HEK293 (cell line): Measurements from ENCODE around the gene ZNF692.

Source experiments
- CTCF ChIA-PET: fragments of 350-600 bp; formaldehyde crosslinking; extraction: SDS; loops from one replicate; lab custom pipeline; 2021; ENCODE audit warnings: antibody characterized with exemption; lab: Yijun Ruan, JAX
- POLR2A ChIA-PET: fragments of 300-600 bp; formaldehyde crosslinking; extraction: SDS; loops from one replicate; lab custom pipeline; 2020; ENCODE audit warnings: antibody characterized with exemption, inconsistent platforms; lab: Yijun Ruan, JAX
- H3K27ac ChIP-seq: fragments of 200-500 bp; sonication (Bioruptor generic); 2 replicates; pipeline ENCODE4 v1.5.1; 2014; ENCODE audit warnings: low read depth, low read length, control low read depth, inconsistent platforms; ENCODE audit errors: extremely low read depth
- H3K36me3 ChIP-seq, 2 experiments: fragments of 200-500 bp in 1 of 2; sonication (Bioruptor generic) in 1 of 2; 1 replicate in 1 of 2; 2 replicates in 1 of 2; pipeline ENCODE4 v1.5.1; 2014 to 2017; ENCODE audit warnings: inconsistent platforms in 2 of 2, low read length in 2 of 2; ENCODE audit not compliant: control insufficient read depth in 2 of 2, insufficient read depth in 1 of 2
- H3K4me1 ChIP-seq: fragments of 200-500 bp; sonication (Bioruptor generic); 2 replicates; pipeline ENCODE4 v1.5.1; 2014; ENCODE audit warnings: mild to moderate bottlenecking, low read length, inconsistent platforms; ENCODE audit not compliant: control insufficient read depth, insufficient read depth
- H3K4me3 ChIP-seq: 2 replicates; pipeline ENCODE4 v1.5.1; 2011; ENCODE audit warnings: low read depth, mild to moderate bottlenecking, control low read depth, low read length, moderate library complexity
- H3K9me3 ChIP-seq: fragments of 200-500 bp; sonication (Bioruptor generic); 2 replicates; pipeline ENCODE4 v1.5.1; 2014; ENCODE audit warnings: low read depth, low read length, inconsistent platforms; ENCODE audit not compliant: control insufficient read depth, insufficient read depth
- FEZF1 ChIP-seq: fragments of 450-650 bp; formaldehyde crosslinking; IDR thresholded peaks from 2 replicates; pipeline ENCODE4 v1.5.1; 2016; ENCODE audit warnings: missing biosample characterization, missing genetic modification characterization
- KLF8 ChIP-seq: fragments of 450-650 bp; formaldehyde crosslinking; IDR thresholded peaks from 2 replicates; pipeline ENCODE4 v1.5.1; 2016; ENCODE audit warnings: missing biosample characterization, missing genetic modification characterization
- SP2 ChIP-seq: fragments of 450-650 bp; formaldehyde crosslinking; IDR thresholded peaks from 2 replicates; pipeline ENCODE4 v1.5.1; 2016; ENCODE audit warnings: missing biosample characterization, missing genetic modification characterization
- ZBTB10 ChIP-seq: fragments of 450-650 bp; formaldehyde crosslinking; IDR thresholded peaks from 2 replicates; pipeline ENCODE4 v1.5.1; 2016; ENCODE audit warnings: missing biosample characterization, missing genetic modification characterization
- ZEB2 ChIP-seq: fragments of 450-650 bp; formaldehyde crosslinking; IDR thresholded peaks from 2 replicates; pipeline ENCODE4 v1.5.1; 2016; ENCODE audit warnings: missing biosample characterization, missing genetic modification characterization
- ZNF112 ChIP-seq: fragments of 450-650 bp; formaldehyde crosslinking; IDR thresholded peaks from 2 replicates; pipeline ENCODE4 v1.5.0; 2017; ENCODE audit warnings: missing biosample characterization, missing genetic modification characterization
- ZNF324 ChIP-seq: fragments of 450-650 bp; formaldehyde crosslinking; IDR thresholded peaks from 2 replicates; pipeline ENCODE4 v1.5.1; 2016; ENCODE audit warnings: missing biosample characterization, missing genetic modification characterization
- ZNF423 ChIP-seq: fragments of 450-650 bp; formaldehyde crosslinking; IDR thresholded peaks from 2 replicates; pipeline ENCODE4 v1.5.1; 2016; ENCODE audit warnings: missing biosample characterization, missing genetic modification characterization
- ZNF510 ChIP-seq: fragments of 450-650 bp; formaldehyde crosslinking; IDR thresholded peaks from 2 replicates; pipeline ENCODE4 v1.5.1; 2018; ENCODE audit warnings: mild to moderate bottlenecking, missing genetic modification characterization, missing biosample characterization; ENCODE audit not compliant: insufficient replicate concordance
- ZNF677 ChIP-seq: fragments of 450-650 bp; IDR thresholded peaks from 2 replicates; pipeline ENCODE4 v1.5.0; 2018; ENCODE audit warnings: missing biosample characterization, mild to moderate bottlenecking, missing genetic modification characterization, moderate library complexity
- ZNF701 ChIP-seq: fragments of 450-650 bp; formaldehyde crosslinking; IDR thresholded peaks from 2 replicates; pipeline ENCODE4 v1.5.1; 2016; ENCODE audit warnings: missing biosample characterization, missing genetic modification characterization
- ZNF704 ChIP-seq: fragments of 450-650 bp; formaldehyde crosslinking; IDR thresholded peaks from 2 replicates; pipeline ENCODE4 v1.5.1; 2016; ENCODE audit warnings: missing biosample characterization, missing genetic modification characterization
- ZNF707 ChIP-seq: fragments of 450-650 bp; formaldehyde crosslinking; IDR thresholded peaks from 2 replicates; pipeline ENCODE4 v1.5.1; 2016; ENCODE audit warnings: missing biosample characterization, missing genetic modification characterization
- ZNF747 ChIP-seq: fragments of 450-650 bp; formaldehyde crosslinking; IDR thresholded peaks from 2 replicates; pipeline ENCODE4 v1.5.1; 2016; ENCODE audit warnings: missing biosample characterization, missing genetic modification characterization
- ZNF830 ChIP-seq: fragments of 450-650 bp; IDR thresholded peaks from 2 replicates; pipeline ENCODE4 v1.5.0; 2018; ENCODE audit warnings: missing biosample characterization, missing genetic modification characterization, low read depth, mild to moderate bottlenecking, moderate library complexity
- TF ChIP-seq, protein P1 (sequence below): fragments of 450-650 bp; formaldehyde crosslinking; IDR thresholded peaks from 2 replicates; pipeline ENCODE4 v1.5.1; 2017; ENCODE audit warnings: missing biosample characterization, mild to moderate bottlenecking, missing genetic modification characterization, moderate library complexity
- TF ChIP-seq, protein P2 (sequence below): fragments of 450-650 bp; formaldehyde crosslinking; IDR thresholded peaks from 2 replicates; pipeline ENCODE4 v1.5.1; 2016; ENCODE audit warnings: missing biosample characterization, missing genetic modification characterization
- TF ChIP-seq, protein P3 (sequence below): fragments of 450-650 bp; formaldehyde crosslinking; IDR thresholded peaks from 2 replicates; pipeline ENCODE4 v1.5.1; 2016; ENCODE audit warnings: missing biosample characterization, missing genetic modification characterization

ZNF692 gene

DNA sequence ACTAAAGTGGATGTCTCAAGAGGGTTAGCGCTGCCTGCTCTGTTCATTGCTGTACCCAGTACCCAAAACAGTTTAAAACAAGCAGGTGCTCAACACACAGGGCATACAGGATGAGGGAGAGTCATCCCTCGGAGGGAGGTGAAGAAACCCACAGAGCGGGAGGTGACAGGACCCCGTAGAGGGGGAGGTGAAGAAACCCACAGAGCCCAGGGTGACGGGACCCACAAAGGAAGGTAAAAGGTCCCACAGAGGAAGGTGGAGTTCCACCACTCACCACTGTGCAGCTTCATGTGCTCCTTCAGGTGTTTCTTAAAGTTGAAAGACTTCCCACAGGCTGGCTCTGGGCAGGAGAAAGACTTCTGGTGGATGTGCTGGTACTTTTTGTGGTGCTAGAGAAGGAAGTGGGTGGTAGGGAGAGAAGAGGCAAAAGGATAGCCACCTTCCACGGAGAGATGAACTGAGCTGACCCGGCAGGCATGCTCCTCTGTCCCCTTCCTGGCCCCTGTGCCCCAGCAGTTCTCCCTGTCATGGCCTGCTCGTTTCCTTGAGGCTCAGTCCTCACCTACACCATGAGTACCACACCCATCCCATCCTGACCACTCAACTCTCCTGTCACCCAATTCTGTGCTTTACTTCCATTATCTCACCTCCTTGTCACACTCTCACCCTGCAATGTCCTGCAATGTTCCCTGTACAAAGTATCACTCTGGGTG is 5.1 kb downstream of the ZNF692 start:
- Histone ChIP-seq H3K27ac (no peak overlapping the region), H3K36me3 (peaks cover 0 to 81% of the 10 kb centered on the region in 2 experiments; a peak in 1 of 3 replicates)
- TF ChIP-seq ZEB2 (tag by site-specific recombination) (no peak), ZNF701 (tag by site-specific recombination) (no peak), ZBTB10 (tag by site-specific recombination) (no peak), KLF8 (tag by site-specific recombination) (no peak), ZNF324 (tag by site-specific recombination) (no peak), FEZF1 (tag by site-specific recombination) (no peak), ZNF423 (tag by site-specific recombination) (no peak), ZNF510 (no peak), ZNF677 (tag by site-specific recombination) (no peak), ZNF112 (no peak), ZNF747 (tag by site-specific recombination) (no peak), ZNF704 (tag by site-specific recombination) (no peak), ZNF707 (no peak), ZNF830 (tag by site-specific recombination) (no peak), SP2 (tag by site-specific recombination) (no peak)
- TF ChIP-seq, protein P1, sequence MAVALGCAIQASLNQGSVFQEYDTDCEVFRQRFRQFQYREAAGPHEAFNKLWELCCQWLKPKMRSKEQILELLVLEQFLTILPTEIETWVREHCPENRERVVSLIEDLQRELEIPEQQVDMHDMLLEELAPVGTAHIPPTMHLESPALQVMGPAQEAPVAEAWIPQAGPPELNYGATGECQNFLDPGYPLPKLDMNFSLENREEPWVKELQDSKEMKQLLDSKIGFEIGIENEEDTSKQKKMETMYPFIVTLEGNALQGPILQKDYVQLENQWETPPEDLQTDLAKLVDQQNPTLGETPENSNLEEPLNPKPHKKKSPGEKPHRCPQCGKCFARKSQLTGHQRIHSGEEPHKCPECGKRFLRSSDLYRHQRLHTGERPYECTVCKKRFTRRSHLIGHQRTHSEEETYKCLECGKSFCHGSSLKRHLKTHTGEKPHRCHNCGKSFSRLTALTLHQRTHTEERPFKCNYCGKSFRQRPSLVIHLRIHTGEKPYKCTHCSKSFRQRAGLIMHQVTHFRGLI (tag by site-specific recombination), result no peak
- TF ChIP-seq, protein P2, sequence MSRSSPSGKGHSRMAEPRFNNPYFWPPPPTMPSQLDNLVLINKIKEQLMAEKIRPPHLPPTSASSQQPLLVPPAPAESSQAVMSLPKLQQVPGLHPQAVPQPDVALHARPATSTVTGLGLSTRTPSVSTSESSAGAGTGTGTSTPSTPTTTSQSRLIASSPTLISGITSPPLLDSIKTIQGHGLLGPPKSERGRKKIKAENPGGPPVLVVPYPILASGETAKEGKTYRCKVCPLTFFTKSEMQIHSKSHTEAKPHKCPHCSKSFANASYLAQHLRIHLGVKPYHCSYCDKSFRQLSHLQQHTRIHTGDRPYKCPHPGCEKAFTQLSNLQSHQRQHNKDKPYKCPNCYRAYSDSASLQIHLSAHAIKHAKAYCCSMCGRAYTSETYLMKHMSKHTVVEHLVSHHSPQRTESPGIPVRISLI (tag by site-specific recombination), result no peak
- TF ChIP-seq, protein P3, sequence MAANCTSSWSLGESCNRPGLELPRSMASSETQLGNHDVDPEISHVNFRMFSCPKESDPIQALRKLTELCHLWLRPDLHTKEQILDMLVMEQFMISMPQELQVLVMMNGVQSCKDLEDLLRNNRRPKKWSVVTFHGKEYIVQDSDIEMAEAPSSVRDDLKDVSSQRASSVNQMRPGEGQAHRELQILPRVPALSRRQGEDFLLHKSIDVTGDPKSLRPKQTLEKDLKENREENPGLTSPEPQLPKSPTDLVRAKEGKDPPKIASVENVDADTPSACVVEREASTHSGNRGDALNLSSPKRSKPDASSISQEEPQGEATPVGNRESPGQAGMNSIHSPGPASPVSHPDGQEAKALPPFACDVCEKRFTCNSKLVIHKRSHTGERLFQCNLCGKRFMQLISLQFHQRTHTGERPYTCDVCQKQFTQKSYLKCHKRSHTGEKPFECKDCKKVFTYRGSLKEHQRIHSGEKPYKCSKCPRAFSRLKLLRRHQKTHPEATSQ (tag by site-specific recombination), result no peak
- TF ChIP-seq, all 188 proteins: peak for 0
- H3K4me3 ChIP-seq, result no peak overlapping the region
- CTCF ChIA-PET, result no interaction called here
- H3K9me3 ChIP-seq, result no peaks in the 10 kb centered on the region
- POLR2A ChIA-PET, result no interaction called here
- H3K4me1 ChIP-seq, result no peaks in the 10 kb centered on the region
